HEK293 (cell line): ENCODE results near the gene STAP2.

ENCODE experiments used
- GFI1B ChIP-seq: fragments of 450-650 bp; formaldehyde crosslinking; IDR thresholded peaks from 2 replicates; pipeline ENCODE4 v1.5.1; 2016; ENCODE audit warnings: missing biosample characterization, missing genetic modification characterization
- HOXA7 ChIP-seq: sonication (generic); formaldehyde crosslinking; IDR thresholded peaks from 2 replicates; pipeline ENCODE4 v1.8.1; 2022; ENCODE audit warnings: missing genetic modification reagents, borderline replicate concordance
- ZNF175 ChIP-seq: fragments of 450-650 bp; formaldehyde crosslinking; IDR thresholded peaks from 2 replicates; pipeline ENCODE4 v1.5.1; 2016; ENCODE audit warnings: missing biosample characterization, missing genetic modification characterization
- ZNF830 ChIP-seq: fragments of 450-650 bp; IDR thresholded peaks from 2 replicates; pipeline ENCODE4 v1.5.0; 2018; ENCODE audit warnings: missing biosample characterization, missing genetic modification characterization, low read depth, mild to moderate bottlenecking, moderate library complexity
- TF ChIP-seq, protein P1 (sequence below): fragments of 450-650 bp; formaldehyde crosslinking; IDR thresholded peaks from 2 replicates; pipeline ENCODE4 v1.5.1; 2016; ENCODE audit warnings: missing biosample characterization, missing genetic modification characterization

GRCh38 chr19:4300589-4300988 lies 38.0 kb downstream of the STAP2 start:
- no peak for TF ChIP-seq GFI1B (tag by site-specific recombination)
- TF ChIP-seq, protein P1, sequence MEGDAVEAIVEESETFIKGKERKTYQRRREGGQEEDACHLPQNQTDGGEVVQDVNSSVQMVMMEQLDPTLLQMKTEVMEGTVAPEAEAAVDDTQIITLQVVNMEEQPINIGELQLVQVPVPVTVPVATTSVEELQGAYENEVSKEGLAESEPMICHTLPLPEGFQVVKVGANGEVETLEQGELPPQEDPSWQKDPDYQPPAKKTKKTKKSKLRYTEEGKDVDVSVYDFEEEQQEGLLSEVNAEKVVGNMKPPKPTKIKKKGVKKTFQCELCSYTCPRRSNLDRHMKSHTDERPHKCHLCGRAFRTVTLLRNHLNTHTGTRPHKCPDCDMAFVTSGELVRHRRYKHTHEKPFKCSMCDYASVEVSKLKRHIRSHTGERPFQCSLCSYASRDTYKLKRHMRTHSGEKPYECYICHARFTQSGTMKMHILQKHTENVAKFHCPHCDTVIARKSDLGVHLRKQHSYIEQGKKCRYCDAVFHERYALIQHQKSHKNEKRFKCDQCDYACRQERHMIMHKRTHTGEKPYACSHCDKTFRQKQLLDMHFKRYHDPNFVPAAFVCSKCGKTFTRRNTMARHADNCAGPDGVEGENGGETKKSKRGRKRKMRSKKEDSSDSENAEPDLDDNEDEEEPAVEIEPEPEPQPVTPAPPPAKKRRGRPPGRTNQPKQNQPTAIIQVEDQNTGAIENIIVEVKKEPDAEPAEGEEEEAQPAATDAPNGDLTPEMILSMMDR (tag by site-specific recombination) = no peak
- TF ChIP-seq ZNF175 (tag by site-specific recombination) = no peak
- TF ChIP-seq HOXA7 (CRISPR knock-in tag) = no peak
- no peak for TF ChIP-seq ZNF830 (tag by site-specific recombination)
